Endothelial cell of umbilical vein (primary cell): ENCODE results near the gene SMIM34. TPM values are rescaled to one million over a fixed set of nuclear protein-coding genes. Genes with fewer than 3 reads are reported as not detected.

Experiments used
- BruUV-seq: library from RNA; stranded (reverse); fragments of 400-500 nt; replicated peaks from 2 replicates; lab custom pipeline; 2021; lab: Mats Ljungman, UMichigan
- CTCF ChIA-PET: fragments of 300-600, 350-600 bp; sonication (Branson Sonifier 250); formaldehyde crosslinking; loops from one replicate; lab custom pipeline; 2021; ENCODE audit warnings: antibody characterized with exemption, inconsistent platforms; lab: Charles Lee
- POLR2A ChIA-PET: fragments of 300-600, 350-600 bp; sonication (Branson Sonifier 250); formaldehyde crosslinking; loops from one replicate; lab custom pipeline; 2021; ENCODE audit warnings: antibody characterized with exemption, inconsistent platforms; lab: Charles Lee
- DNase-seq: peaks from one replicate; pipeline ENCODE4 v3.0.0-alpha.2; 2011; ENCODE audit warnings: low read depth, low spot score
- FAIRE-seq: peaks from 2 replicates; lab custom pipeline; 2011; peaks lifted over from hg19 to GRCh38; lab: Jason Lieb, UNC
- H2AFZ ChIP-seq: 2 replicates; pipeline ENCODE4 v1.6.0; 2012; ENCODE audit warnings: low read depth, low read length, control low read depth, inconsistent platforms
- H3K27ac ChIP-seq: 2 replicates; pipeline ENCODE4 v1.5.1; 2011; ENCODE audit warnings: low read depth, mild to moderate bottlenecking, control low read depth, low read length, moderate library complexity; ENCODE audit not compliant: insufficient read depth
- H3K27me3 ChIP-seq, 2 experiments: 2 replicates each; pipeline versions ENCODE4 v1.6.0 to v1.6.1; 2011; ENCODE audit warnings: low read length in 2 of 2, mixed read lengths in 1 of 2; ENCODE audit not compliant: control insufficient read depth in 2 of 2, insufficient read depth in 2 of 2
- H3K36me3 ChIP-seq, 2 experiments: 2 replicates in 1 of 2; 3 replicates in 1 of 2; pipeline ENCODE4 v1.5.1; 2011; ENCODE audit warnings: low read length in 2 of 2, mild to moderate bottlenecking in 1 of 2, moderate library complexity in 1 of 2; ENCODE audit not compliant: control insufficient read depth in 2 of 2, insufficient read depth in 2 of 2; ENCODE audit errors: extremely low read depth in 1 of 2
- H3K4me1 ChIP-seq: 3 replicates; pipeline ENCODE4 v1.5.1; 2011; ENCODE audit warnings: mild to moderate bottlenecking, low read length; ENCODE audit not compliant: control insufficient read depth, insufficient read depth; ENCODE audit errors: extremely low read depth
- H3K4me2 ChIP-seq: 2 replicates; pipeline ENCODE4 v1.6.1; 2011; ENCODE audit warnings: low read length, control low read depth, mixed read lengths; ENCODE audit not compliant: insufficient read depth
- H3K4me3 ChIP-seq, 3 experiments: fragments of 200-600 bp in 1 of 3; sonication (generic), shearing (Covaris generic) in 1 of 3; replicated peaks in 1 of 3; 2 replicates each; pipeline ENCODE4 v1.5.1; 2011 to 2016; ENCODE audit warnings: control low read depth in 3 of 3, low read length in 3 of 3, mild to moderate bottlenecking in 2 of 3, inconsistent platforms in 1 of 3, low read depth in 1 of 3, moderate library complexity in 1 of 3; ENCODE audit not compliant: insufficient read depth in 1 of 3
- H3K79me2 ChIP-seq: 2 replicates; pipeline ENCODE4 v1.6.0; 2012; ENCODE audit warnings: low read length, inconsistent platforms; ENCODE audit not compliant: control insufficient read depth, insufficient read depth
- H3K9ac ChIP-seq: replicated peaks from 2 replicates; pipeline ENCODE3; 2011; ENCODE audit warnings: low read length, control low read depth; ENCODE audit not compliant: insufficient read depth; ENCODE audit errors: extremely low read depth
- H3K9me1 ChIP-seq: replicated peaks from 3 replicates; pipeline ENCODE4 v1.6.0; 2011; ENCODE audit warnings: mild to moderate bottlenecking, low read length; ENCODE audit not compliant: control insufficient read depth, insufficient read depth; ENCODE audit errors: extremely low read depth
- H3K9me3 ChIP-seq: replicated peaks from 2 replicates; pipeline ENCODE4 v1.5.1; 2012; ENCODE audit warnings: low read length, inconsistent platforms; ENCODE audit not compliant: control insufficient read depth, insufficient read depth
- H4K20me1 ChIP-seq: replicated peaks from 2 replicates; pipeline ENCODE3; 2011; ENCODE audit warnings: mild to moderate bottlenecking, low read length; ENCODE audit not compliant: control insufficient read depth, insufficient read depth; ENCODE audit errors: extremely low read depth
- EZH2 ChIP-seq: IDR thresholded peaks from 2 replicates; pipeline ENCODE4 v1.6.1; 2012; ENCODE audit warnings: borderline replicate concordance, low read depth, mild to moderate bottlenecking, moderate library complexity, low read length, inconsistent platforms; ENCODE audit not compliant: severe bottlenecking
- FOS ChIP-seq: IDR thresholded peaks from 2 replicates; pipeline ENCODE4 v1.6.1; 2011; ENCODE audit warnings: mild to moderate bottlenecking, low read length, moderate library complexity, borderline replicate concordance; ENCODE audit not compliant: insufficient read depth
- GATA2 ChIP-seq: IDR thresholded peaks from 2 replicates; pipeline ENCODE4 v1.7.0; 2011; ENCODE audit warnings: low read depth, mild to moderate bottlenecking, moderate library complexity, mixed read lengths, low read length; ENCODE audit not compliant: insufficient read length, insufficient read depth
- JUN ChIP-seq: IDR thresholded peaks from 2 replicates; pipeline ENCODE4 v1.6.1; 2011; ENCODE audit warnings: borderline replicate concordance, low read depth; ENCODE audit not compliant: insufficient read length, insufficient read depth
- MYC ChIP-seq: IDR thresholded peaks from one replicate; pipeline ENCODE4 v1.6.1; 2011; ENCODE audit warnings: mild to moderate bottlenecking, low read depth, low read length
- POLR2A ChIP-seq: IDR thresholded peaks from 2 replicates; pipeline ENCODE4 v1.6.1; 2012; ENCODE audit warnings: low read depth, mild to moderate bottlenecking, control low read depth, low read length
- POLR2AphosphoS5 ChIP-seq: IDR thresholded peaks from 2 replicates; pipeline ENCODE4 v1.6.1; 2012; ENCODE audit warnings: low read depth, mild to moderate bottlenecking, control low read depth, low read length, moderate library complexity; ENCODE audit not compliant: insufficient read depth
- dilution Hi-C: fragments of 300-500 bp; cut with MboI; formaldehyde crosslinking; loops from one replicate; pipeline ENCODE4 v1.15.0; 2019; ENCODE audit warnings: low sequenced_read_pairs; ENCODE audit not compliant: extremely low pct_ligation_motif_present
- intact Hi-C: fragments of 100-400 bp; cut with micrococcal nuclease; formaldehyde crosslinking; loops from one replicate; pipeline ENCODE4 v1.10.0; 2022
- polyA plus RNA-seq, 4 experiments: library from polyadenylated mRNA; depleted of rRNA in 3 of 4; stranded (reverse) in 3 of 4; unstranded in 1 of 4; fragments of >200 nt; gene quantifications; 2 replicates each; pipeline versions ENCODE4 v1.2.1 to v1.2.3, GENCODE V29; 2011 to 2012; ENCODE audit warnings: missing spikeins in 1 of 4
- total RNA-seq: library from RNA; stranded (reverse); gene quantifications from 2 replicates; pipeline ENCODE4 v1.2.3, GENCODE V29; 2021
- TF ChIP-seq, protein P1 (sequence below), 2 donors: IDR thresholded peaks; 1 replicate in 1 of 2; 2 replicates in 1 of 2; pipeline ENCODE4 v1.5.1; 2011; ENCODE audit warnings: low read length in 2 of 2, mild to moderate bottlenecking in 2 of 2, moderate library complexity in 2 of 2, control low read depth in 1 of 2, inconsistent platforms in 1 of 2, low read depth in 1 of 2; ENCODE audit not compliant: insufficient read depth in 1 of 2; ENCODE audit errors: extremely low read depth in 1 of 2
- TF ChIP-seq, protein P2 (sequence below): IDR thresholded peaks from 2 replicates; pipeline ENCODE4 v1.6.1; 2011; ENCODE audit not compliant: insufficient read depth, insufficient read length

Gene SMIM34
- total and polyA plus RNA-seq, 2 donors (not counting 3 experiments of a cell fraction or from before 2014, with no cell fraction given): not detected

DNA sequence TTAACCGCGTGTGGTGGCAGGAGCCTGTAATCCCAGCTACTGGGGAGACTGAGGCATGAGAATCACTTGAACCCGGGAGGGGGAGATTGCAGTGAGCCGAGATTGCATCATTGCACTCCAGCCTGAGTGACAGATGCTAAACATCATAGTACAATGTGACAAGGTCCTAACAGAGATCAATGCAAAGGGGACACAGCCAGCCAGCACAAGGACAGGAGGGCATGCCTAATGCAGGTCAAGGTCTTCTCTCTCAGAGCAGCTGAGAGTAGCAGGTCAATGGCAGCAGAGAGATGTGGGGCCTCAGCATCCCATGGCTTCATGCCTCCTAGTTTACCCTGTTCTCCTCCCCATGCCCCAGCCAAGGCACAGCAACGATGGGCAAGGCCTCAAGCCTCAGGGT is 51.4 kb downstream of the SMIM34 start:
- BruUV-seq: no TSS peak
- no peak overlapping the region for H3K9ac ChIP-seq
- H3K79me2 ChIP-seq: no peaks in the 10 kb centered on the region
- no peak overlapping the region for H3K27ac ChIP-seq
- TF ChIP-seq, protein P1, sequence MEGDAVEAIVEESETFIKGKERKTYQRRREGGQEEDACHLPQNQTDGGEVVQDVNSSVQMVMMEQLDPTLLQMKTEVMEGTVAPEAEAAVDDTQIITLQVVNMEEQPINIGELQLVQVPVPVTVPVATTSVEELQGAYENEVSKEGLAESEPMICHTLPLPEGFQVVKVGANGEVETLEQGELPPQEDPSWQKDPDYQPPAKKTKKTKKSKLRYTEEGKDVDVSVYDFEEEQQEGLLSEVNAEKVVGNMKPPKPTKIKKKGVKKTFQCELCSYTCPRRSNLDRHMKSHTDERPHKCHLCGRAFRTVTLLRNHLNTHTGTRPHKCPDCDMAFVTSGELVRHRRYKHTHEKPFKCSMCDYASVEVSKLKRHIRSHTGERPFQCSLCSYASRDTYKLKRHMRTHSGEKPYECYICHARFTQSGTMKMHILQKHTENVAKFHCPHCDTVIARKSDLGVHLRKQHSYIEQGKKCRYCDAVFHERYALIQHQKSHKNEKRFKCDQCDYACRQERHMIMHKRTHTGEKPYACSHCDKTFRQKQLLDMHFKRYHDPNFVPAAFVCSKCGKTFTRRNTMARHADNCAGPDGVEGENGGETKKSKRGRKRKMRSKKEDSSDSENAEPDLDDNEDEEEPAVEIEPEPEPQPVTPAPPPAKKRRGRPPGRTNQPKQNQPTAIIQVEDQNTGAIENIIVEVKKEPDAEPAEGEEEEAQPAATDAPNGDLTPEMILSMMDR (IDR thresholded peaks at IDR 0.05; ENCODE audit: extremely low read depth in 1 of 2, insufficient read depth in 1 of 2, low read depth in 1 of 2, low read length in 2 of 2): no peak
- TF ChIP-seq FOS (no peak), GATA2 (no peak), POLR2A (no peak), EZH2 (no peak), MYC (no peak), JUN (no peak), POLR2AphosphoS5 (no peak)
- TF ChIP-seq, protein P2, sequence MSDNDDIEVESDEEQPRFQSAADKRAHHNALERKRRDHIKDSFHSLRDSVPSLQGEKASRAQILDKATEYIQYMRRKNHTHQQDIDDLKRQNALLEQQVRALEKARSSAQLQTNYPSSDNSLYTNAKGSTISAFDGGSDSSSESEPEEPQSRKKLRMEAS: no peak
- dilution Hi-C loops (no loop called here), intact Hi-C loops (no loop called here)
- no peaks in the 10 kb centered on the region for H3K9me3 ChIP-seq
- no peak overlapping the region for H2AFZ ChIP-seq
- peaks cover 12% of the 10 kb centered on the region in 2 experiments for H3K27me3 ChIP-seq
- POLR2A ChIA-PET: no interaction called here
- H3K4me2 ChIP-seq: no peak overlapping the region
- no peak overlapping the region for H3K4me3 ChIP-seq
- H4K20me1 ChIP-seq: no peaks in the 10 kb centered on the region
- no peaks in the 10 kb centered on the region for H3K9me1 ChIP-seq
- FAIRE-seq (no peak), DNase-seq (no peak)
- CTCF ChIA-PET: interaction anchor here (1.7 kb wide), 1 partner anchor 10 kb away, joined by 6 read pairs; no protein-coding TSS in a partner anchor
- no peaks in the 10 kb centered on the region for H3K36me3 ChIP-seq
- H3K4me1 ChIP-seq: no peaks in the 10 kb centered on the region
